LNCaP clone FGC (cell line): ENCODE measurements around the gene CMTM3.

Experiments
- DNase-seq: peaks from one replicate; pipeline ENCODE4 v3.0.0-alpha.2; 2011; ENCODE audit warnings: low read depth
- H3K4me3 ChIP-seq: 2 replicates; pipeline ENCODE4 v1.5.1; 2011; ENCODE audit warnings: mild to moderate bottlenecking, low read depth, low read length, control low read depth
- CTCF ChIP-seq: IDR thresholded peaks from 2 replicates; pipeline ENCODE4 v1.5.1; 2012; ENCODE audit warnings: mild to moderate bottlenecking; ENCODE audit not compliant: control insufficient read depth, insufficient read depth; ENCODE audit errors: extremely low read depth

CMTM3 gene

DNA sequence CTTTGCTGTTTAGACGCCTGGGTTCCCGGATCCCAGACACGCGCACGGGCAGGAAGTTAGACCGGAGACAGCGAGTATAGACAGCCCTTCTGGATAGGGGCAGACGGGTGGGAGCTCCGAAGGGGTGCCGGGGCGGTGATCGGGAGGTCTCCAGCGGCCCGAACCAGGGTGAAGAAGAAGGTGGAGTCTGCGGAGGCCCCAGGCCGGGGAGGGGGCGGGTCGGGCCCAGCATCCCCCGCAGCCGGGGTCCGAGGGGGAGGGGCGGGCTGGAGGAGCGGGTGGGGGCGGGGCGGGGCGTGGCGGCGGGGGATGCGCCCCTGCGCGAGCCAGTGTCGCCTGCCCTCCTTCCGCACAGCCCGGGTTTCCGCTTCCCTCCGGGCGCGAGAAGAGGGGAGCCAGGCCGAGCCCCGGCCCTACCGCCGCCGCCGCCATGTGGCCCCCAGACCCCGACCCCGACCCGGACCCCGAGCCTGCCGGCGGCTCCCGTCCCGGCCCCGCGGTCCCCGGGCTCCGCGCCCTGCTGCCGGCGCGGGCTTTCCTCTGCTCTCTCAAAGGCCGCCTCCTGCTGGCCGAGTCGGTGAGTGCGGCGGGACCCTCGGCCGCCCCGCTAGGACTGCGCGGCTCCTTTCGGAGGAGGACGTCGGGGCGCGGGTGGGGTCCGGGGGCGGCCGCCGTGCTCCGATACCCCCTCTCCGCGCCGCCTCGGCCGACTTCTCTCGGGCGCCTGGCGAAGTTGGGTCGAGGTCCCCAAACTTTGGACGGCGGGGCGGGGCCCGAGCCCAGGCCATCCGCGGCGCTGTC lies at the start of gene CMTM3:
Gene CMTM3, plus strand, starts transcription at position 329 of the 801 bp plus-strand sequence. Its CDS starts 102 bp downstream, at position 431.
- no peak for DNase-seq
- TF ChIP-seq CTCF = peak; percentile 63
- H3K4me3 ChIP-seq = no peak within 1 kb of the TSS

- no peak for DNase-seq
- TF ChIP-seq CTCF = no peak
- H3K4me3 ChIP-seq = no peak overlapping the region
Observed at GRCh38 chr16:66560107-66560506, 44.4 kb upstream of the CMTM3 start.

DNA sequence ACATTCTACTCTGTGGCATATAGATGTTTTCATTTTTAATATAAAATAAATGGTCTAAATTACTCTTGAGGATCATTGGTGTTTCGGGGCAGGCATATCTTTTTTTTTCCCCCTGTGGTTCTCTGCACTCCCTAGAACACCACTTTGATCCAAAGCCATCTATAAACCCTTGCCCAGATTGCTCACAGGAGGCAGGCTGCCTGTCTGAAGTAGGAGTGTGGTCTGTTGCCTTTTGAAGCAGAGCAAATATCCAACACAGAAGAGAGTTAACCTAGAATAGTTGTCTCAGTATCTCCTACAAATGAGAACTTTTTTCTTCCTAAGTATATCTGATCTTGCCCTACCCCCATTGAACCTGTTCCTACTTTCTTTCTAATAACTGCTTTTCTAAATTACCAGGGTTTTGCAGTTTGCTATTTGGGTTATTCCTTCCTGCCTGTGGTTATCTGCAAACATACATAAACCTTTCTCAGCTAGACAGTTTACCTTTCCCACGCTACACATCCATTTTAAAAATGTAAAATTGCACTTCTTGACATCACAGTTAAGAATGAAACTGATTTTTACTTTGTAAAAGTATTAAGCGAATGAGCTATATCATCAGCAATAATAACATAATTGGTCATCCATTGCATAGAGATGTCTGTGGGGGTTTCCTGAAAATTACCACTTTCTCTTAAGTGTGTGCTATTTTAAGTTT lies 43.0 kb upstream of the CMTM3 start:
- TF ChIP-seq CTCF = no peak
- H3K4me3 ChIP-seq = no peak overlapping the region
- DNase-seq = no peak

GRCh38 chr16:66562409-66562808 lies 42.1 kb upstream of the CMTM3 start:
- no peak for TF ChIP-seq CTCF
- no peak for DNase-seq
- H3K4me3 ChIP-seq = no peak overlapping the region

- TF ChIP-seq CTCF = no peak
- no peak overlapping the region for H3K4me3 ChIP-seq
- DNase-seq = no peak
Observed at GRCh38 chr16:66562986-66563385, 41.5 kb upstream of the CMTM3 start.

DNA sequence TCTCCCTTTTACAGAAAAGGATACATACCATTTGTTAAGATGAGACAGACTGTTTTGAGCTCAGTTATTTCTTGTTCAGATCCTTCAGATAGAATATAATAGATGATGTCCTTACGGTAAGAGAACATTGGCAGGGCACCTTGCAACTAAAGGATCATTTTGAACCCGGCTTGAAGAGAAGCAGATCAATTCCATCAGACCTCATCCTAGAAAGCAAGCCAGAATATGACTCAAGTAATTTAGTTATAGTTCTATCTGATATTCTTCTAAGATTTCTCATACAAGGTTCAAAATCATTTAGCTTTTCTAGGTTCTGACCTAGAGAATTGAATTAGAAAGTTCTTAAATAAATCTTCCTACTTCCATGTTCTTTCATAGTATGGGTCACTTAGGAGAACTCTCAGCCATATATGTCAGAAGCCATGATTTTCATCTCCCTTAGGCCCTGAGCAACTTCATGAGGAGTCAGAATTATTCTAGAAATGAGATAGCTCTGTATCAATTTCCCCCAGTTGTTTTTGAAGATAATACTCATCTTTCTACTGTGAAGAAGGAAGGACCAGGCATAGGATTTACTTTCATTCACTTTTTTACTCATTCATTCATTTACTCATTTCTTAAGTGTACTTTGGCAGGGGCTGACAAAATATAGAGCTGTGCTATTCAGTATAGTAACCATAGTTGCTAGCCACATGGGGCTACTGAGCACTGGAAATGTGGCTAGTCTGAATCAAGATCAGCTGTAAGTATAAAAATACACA lies 40.8 kb upstream of the CMTM3 start:
- TF ChIP-seq CTCF = no peak
- DNase-seq = no peak
- no peak overlapping the region for H3K4me3 ChIP-seq
